ENCODE measurements around the gene IRF2.

Gene IRF2

DNA sequence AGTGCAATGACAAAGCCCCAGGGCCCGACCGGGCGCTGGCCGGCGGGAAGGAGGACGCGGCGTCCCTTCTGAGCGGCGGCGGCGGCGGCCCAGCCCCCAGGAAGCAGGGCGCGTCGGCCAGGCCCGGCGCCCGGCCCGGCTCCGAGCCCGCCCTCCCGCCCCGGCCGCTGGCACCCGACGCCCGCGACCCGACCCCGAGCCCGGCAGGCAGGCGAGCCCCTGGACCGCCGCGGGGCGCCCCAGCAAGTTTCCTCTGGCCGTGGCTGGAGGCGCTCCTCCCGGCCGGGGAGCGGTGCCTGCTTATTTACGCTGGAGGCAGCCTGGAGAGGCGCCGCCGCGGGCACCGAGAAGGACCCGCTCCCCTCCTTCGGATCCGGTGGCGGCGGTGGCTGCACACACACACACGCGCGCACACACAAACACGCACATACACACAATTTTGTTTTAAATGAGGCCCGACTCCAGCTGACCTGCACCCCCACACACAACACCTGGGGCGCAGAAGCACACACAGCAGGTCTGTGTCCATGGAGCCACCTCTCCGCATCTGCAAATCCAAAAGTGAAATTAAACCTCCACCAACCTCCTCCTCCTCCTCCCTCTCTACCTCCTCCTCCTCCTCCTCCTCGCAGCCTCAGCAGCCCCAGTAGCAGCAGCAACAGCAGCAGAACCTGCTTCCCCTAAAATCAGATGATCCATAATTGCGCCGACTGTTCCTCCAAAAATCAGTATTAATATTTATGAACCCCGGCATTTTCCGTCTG is 669 bp downstream of the IRF2 start:
- peak; percentile 29 for DNase-seq (ENCODE audit: low read depth)

DNA sequence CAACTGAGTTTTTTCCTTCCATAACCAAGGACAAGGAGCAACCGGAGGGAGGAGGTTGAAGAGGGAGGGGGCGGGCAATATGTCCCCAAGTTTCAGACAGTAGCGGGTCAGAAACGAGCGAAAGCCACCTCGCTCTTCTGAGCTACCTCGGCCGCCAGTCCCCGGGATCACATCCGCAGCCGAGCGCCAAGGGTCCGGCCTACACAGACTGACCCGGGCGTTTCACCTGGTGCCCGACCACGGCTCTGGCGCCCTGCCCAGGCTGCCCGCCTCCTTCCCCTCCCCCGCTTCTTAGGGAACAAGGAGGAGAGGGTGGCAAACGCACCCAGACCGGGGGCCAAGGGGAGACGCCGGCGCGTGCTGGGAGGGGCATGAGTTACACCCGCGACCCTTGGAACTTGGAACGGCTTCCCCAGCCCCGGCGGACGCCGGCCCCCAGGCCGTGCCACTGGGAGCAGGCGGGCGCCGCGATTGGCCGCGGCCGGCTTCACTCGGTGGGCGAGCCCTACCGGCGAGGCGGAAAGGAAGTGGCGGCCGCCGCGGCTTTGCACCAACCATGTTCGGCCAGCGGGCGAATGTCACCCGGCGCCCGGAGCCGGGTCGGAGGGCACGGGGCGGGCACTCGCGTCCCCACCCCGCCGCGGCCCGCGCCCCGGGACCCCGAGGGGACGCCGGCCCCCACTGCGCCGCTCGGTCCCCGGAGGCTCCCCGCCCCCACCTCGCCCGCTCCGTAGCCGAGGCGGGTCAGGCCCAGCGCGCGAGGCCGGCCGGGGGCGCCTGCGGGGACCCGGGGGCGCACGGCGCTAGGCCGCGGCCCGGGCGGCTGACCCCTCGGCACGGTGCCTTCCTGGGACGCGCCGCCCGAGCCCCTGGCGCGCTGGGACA is 1.5 kb downstream of the IRF2 start:
- peak; percentile 18 for DNase-seq (ENCODE audit: low read depth)

DNA sequence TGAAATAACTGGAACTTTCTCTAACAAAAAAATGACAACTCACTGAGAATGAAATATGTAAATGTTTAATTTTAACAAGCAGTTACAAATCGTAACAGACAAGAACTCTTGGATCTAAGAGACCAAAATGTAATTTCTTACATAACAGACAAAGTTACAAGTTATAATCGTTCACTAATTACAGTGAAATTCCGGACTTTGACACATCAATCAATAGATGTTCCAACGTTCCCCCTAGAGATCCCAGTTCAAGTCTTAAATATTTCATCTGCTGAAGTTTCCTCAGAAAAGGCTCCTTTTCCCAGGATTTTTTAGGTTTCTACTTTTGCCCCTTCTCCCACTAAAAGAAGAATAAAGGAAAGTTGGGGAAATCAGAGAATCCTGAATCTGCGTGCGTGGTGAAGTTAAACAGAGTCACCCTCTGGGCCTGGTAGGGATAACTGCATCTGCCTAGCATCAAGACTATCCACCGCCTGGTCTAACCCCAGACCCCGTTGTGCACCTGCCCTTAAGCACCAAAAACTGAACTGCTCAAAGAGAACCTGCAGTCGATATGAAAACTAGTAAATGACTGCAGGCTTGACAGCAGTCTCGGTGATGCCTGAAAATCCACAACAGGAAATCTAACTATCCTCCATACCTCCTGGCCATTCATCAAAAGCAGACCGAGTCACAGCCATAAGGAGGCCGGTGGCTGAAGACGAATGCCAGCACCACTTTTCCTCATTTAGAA is 2.3 kb downstream of the IRF2 start:
- DNase-seq (ENCODE audit: low read depth): no peak

DNA sequence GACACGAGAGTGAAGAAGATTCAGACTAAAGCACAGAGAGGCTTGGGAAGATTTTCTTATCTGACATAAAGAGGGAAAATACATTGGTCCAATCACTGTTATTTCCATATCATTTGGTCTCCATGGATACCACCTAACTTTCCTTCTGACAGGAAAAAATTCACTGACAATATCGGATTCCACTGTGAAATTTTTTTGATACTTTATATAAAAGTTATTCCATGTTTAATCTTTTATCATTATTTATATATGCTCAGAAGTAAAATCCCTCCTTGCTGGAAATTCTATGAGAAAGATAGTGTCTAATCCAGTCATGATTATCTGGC is 3.6 kb downstream of the IRF2 start:
- DNase-seq (ENCODE audit: low read depth): no peak

DNA sequence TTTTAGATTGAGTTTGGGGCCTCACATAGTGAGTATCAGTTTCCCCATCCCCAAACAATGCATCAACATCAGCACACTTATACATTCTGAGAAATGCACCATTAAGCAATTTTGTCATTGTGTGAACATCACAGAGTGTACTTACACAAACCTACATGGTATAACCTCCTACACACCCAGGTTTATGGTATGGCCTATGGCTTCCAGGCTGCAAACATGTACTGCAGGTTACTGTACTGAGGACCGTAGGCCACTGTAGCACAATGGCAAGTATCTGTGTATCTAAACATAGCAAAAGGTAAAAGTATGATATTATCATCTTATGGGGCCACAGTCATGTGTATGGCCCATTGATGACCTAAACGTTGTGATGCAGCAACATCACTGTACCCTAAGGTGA is 7.7 kb downstream of the IRF2 start:
- no peak for DNase-seq (ENCODE audit: low read depth)

DNA sequence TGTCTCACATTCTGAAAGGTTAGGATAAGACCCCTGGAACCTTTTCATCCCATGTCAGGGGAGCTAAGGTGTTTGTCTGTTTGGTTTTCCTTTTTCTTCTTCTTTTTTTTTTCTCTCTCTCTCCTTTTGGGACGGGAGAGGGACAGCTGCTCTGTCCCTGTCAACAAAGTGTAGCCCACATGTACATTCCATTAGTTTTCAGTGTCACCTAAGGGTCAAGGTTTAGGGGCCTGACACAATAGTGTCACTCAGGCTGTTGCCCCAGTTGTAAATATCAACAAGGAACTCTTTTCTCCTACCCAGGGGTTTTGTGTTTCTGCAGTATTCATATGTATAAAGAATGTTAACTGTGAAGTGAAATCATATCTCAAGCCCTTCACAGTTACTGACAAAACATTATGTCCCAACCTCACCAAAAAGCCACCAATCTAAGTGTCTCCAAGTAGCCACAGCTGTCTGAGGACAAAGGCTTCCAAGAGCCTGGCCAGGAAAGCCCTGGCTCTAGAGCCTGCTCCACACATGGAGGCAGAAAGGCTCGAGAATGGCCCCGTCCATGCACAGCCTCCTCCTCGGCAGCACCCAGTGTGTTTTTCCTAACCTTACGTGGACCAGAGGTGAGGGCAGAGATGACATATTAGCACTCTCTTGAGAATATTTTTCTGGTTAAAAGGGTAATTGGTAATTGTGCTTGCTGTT is 9.4 kb downstream of the IRF2 start:
- DNase-seq (ENCODE audit: low read depth): no peak

DNA sequence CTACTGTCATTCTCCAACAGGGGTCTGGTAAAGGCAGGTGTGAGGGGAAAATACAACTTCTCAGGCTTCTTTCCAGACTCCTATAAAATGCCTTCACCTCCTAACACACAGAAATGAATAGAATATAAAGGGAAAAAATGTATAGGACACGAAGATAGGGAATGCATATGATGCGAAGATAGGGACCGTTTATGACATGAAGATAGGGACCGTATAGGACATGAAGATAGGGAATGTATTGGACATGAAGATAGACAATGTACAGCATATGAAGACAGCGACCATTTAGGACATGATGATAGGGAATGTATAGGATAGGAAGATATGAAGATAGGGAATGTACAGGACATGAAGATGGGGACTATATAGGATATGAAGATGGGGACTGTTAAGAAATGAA is 10.5 kb downstream of the IRF2 start:
- DNase-seq (ENCODE audit: low read depth): no peak

DNA sequence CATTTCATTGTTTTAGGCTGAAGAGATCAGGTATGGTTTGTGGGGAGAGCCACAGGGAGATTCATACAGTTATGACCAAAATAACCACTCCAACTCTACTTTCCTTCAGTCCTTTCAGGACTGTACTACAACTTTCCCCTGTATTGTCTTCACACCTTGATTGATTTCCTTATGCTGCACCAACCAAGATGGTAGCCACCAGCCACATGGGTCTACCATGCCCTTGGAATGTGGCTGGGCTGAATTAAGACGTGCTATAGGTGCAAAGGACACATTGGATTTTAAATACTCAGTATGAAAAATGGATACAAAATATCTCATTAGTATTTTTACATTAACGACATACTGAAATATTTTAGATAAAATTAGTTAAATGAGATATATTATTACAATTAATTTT is 11.2 kb downstream of the IRF2 start:
- DNase-seq (ENCODE audit: low read depth): no peak

DNA sequence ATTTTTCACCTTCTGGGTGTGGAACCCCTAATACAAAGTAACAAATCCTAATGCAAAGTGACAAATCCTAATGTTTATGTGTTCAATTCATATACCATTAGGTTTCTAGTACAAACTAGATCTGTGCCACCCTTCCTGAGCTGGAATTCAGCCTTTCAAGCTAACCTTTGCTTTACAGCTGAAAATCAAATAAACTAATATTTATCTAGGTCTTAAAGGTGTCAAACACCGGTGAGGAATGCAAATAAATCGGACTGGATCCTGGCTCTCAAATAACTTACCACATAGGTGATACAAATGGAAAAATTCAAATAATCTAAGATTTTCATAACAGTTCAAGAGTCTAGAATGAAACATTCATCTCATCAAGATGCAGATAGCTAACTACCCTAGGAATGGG is 11.6 kb downstream of the IRF2 start:
- DNase-seq (ENCODE audit: low read depth): no peak

DNA sequence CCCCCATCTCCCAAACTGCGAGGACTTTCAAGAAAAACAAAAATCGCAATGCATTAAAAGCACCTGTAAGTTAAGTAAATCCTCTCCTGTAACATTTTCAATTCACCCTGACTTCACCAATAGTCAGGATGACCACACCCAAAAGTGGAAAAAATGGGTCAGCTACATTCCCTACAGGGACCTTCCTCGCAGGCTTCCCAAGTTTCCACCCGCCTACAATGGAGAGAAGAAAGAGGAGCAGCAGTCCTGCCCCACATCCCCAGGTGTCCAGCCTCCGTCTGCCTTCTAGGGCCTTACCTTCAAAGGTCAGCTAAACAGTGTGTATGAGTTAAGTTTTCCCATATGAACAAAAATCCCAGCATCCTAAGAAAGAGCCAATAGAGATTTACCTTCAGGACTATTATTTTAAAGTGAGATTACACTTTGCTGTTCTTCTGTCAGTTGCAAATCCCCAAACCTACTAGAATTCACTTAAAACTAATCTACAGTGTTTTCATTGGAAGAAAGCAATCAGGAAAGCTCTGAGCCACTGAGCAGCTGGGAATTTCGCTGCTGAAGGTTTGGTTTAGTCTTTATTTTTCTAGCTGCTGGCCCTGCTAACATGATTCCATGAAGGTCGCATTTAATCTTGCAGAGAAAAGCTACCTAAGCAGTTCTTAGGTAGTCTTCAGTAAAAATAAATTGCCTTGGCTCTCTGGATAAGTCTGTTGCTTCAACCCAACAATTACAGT is 12.5 kb downstream of the IRF2 start:
- DNase-seq (ENCODE audit: low read depth): no peak

DNA sequence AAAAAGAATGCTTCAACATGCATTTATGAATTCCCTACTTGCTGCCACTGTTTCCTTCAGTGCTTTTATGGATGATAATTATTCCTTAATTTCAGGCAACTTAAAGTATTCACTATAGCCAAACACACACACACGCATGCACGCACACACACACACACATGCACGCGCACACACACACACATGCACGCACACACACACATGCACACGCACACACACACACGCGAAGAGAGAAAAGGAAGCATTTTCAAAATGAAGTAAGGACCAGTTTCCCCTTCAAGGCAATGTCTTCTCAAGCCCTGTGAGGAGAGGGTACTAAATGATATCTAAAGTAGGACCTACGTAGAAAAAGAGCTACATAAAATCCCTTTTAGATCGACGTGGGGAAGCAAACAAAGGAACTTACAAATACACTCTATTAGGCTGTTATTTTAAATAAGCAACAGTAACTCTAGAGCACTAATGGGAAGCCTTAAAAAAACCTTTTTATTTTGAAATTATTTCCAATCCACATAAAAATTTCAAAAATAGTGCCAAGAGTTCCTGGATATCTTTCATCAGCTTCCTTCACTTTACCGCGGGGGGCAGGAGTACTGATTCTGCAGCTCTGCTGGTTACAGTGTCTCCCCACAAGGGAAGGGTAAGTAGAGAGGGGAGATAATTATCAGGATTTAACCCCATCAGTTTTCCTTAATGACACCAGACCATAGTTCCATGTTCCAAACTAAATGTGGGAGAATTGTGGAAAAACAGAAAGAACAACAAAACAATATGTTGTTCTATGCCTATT is 13.7 kb downstream of the IRF2 start:
- DNase-seq (ENCODE audit: low read depth): no peak

DNA sequence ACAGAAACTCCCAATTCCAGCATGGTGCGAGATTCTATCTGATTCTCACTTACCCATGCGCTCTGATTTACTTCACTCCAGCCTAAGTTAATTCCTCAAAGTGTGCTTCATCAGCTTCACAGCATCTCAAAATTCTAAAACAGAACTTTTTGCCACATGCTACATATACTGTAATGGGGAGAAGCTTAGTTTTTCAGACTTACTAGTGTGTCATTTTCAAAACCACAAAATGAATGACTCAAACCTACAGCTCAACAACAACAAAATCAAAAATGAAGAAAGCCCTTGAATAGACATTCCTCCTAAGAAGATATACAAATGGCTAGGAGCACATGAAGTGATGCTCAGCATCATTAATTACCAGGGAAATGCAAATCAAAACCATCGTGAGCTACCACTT is 14.9 kb downstream of the IRF2 start:
- DNase-seq (ENCODE audit: low read depth): no peak

DNA sequence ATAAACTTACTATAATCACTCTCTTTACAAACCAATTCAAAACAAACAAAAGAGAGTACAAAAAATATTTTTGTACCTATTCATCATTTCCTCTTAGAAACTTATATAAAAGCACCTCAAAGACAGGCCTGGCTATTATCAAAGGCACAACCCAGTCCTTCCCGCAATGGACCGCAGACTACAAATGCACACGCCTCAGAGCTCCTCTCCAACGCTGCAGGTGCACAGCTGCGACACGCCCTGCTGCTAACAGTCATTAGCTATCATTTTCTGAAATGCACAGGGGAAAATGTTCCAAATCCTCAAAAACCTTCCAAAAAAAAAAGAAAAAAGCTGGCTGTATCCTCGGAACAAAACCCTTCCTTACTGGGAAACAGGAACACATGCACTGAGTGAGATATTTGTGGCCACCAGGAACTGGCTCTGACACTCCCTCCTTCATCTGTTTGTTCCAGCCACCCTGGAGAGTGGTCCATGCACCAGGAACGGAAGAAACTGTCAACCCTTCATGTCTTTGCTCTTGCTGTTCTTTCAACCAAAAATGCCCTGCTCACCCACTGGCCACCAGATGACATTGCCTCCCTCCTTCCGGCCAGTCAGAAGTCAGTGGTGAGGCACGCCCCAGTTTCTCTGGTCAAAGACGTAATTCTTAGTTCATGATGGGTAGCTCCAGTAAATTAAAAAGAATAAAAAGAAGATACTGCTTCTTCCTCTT is 16.7 kb downstream of the IRF2 start:
- no peak for DNase-seq (ENCODE audit: low read depth)

DNA sequence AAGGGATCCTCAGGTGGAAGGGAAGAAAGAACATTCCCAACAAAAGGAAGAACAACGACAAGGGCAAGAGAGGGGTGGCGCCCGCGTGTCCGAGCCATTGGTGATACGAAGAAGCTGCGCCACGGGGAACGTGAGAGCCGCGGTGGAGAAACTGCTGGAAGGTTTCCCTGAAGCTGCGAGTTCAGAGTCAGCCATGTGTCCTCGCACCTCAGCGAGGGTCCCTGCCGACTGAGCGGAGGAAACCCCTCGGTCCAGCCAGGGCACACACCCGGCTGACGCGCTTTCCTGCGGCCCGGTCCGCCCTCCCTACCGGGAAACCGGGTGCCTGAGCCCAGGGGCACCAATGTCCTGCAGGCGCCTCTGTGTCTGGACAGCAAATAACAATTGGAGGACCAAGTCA is 18.0 kb downstream of the IRF2 start:
- DNase-seq (ENCODE audit: low read depth): no peak

DNA sequence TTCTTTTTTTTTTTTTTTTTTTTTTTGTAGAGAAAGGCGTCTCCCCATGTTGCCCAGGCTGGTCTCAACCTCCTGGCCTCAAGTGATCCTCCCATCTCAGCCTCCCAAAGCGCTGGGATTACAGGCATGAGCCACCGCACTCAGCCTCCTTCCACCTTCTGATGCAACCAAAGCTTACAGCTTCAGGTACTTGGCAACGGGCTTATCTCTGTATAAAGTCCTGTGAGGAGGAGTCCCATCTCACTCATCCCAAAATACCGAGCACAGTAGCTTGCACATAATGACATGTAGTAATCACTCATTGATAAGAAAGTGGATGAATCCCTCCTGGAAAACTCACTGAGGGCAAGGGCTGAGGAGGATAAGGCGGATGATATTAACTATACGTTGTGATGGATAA is 19.1 kb downstream of the IRF2 start:
- no peak for DNase-seq (ENCODE audit: low read depth)

DNA sequence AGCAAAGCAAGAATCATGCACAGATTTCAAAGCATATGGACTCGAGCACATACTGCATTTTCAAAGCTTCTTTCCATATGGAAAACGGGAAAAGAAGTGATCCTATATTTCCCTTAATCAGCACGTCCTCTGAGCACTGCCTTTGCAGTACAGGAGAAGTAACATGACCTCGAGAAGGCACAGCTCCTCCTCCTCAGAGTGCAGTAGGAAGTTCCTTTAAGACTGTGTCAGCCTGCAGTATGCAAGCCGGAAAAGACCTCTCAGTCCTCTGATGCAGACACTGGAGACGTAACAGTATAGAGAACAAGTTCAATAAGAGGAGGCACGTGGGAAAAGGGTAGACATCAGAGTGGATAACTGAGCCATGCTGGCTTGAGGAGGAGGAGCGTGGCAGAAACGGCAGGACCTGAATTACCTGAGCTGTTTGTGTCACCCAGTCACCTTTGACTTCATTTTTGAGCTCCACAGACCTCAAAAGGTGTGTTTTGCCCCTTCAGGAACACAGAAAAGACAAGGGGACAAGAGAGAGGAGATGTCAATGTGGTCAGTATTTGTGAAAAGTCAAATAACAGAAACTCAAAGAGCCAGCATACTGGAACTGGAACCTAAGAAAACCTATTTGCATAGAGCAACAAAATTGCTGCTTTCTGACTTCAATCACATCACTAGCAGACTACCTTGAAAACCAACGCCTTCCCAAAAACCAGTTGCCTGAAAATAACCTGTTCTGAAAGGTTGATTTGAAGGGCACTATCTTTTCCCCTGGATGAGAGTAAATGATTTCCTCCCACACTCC is 20.8 kb downstream of the IRF2 start:
- DNase-seq (ENCODE audit: low read depth): no peak

DNA sequence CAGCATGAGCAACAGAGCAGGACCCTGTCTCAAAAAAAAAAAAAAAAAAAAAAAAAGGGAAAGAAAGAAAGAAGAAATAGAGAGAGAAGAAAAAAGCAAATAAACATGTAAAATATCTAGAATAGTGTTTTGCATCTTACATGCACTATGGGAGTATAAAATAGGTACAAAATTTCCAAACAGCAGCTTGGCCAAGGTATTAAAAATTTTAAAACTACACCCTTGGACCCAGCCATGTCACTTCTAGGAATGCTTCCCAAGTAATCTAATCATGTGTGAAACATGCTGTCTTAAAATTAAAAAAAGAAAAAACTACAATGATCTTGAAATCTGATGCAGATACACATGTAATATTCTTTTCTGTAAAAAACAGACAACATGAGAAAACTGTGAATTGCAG is 21.6 kb downstream of the IRF2 start:
- no peak for DNase-seq (ENCODE audit: low read depth)

DNA sequence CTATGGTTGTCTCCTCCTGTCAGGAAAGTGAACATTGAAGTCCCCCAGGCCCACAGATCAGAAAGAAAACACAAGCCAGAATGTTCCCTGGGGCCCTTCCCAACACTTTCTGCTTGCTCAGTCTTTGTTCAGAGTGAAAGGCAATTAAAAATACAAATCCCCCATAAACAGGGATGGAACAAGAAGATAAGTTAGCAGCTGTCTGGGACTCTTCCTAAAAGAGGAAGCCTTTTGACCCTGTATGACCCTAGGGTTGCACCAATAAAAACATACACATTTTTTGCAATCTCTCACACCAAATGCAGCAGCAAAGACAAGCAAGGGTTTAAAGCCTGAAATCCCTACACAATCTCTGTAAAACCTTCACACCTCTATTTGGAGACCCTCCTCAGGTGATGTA is 22.6 kb downstream of the IRF2 start:
- DNase-seq (ENCODE audit: low read depth): no peak

All from activated T-cell treated with anti-CD3 and anti-CD28 coated beads for 1 hour (primary cell).